Measurements from ENCODE around the gene LPIN3.

LPIN3 gene

GRCh38 chr20:41369673-41370072 lies 29.1 kb downstream of the LPIN3 start:
- FAIRE-seq: no peak

- no peak for FAIRE-seq
These were observed 29.6 kb downstream of the LPIN3 start for GRCh38 chr20:41370176-41370575.

DNA sequence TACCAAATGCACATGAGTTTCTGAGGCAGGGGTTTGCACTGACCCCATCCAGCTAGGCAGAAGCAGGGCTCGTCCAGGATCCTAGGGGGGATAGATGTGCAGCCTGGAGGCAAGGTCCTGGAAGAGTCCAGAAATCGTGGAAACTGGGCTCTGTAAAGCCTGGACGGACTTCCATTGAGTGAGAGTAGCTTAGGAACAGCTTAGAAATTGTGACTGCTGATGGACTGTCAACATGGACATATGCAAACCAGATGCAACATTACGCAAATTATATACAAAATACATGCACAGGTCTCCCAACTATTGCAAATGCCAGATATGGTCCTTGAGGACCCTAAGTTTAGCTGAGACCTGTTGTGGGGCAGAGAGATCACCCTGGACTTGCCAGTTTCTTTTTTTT lies 30.8 kb downstream of the LPIN3 start:
- no peak for FAIRE-seq

DNA sequence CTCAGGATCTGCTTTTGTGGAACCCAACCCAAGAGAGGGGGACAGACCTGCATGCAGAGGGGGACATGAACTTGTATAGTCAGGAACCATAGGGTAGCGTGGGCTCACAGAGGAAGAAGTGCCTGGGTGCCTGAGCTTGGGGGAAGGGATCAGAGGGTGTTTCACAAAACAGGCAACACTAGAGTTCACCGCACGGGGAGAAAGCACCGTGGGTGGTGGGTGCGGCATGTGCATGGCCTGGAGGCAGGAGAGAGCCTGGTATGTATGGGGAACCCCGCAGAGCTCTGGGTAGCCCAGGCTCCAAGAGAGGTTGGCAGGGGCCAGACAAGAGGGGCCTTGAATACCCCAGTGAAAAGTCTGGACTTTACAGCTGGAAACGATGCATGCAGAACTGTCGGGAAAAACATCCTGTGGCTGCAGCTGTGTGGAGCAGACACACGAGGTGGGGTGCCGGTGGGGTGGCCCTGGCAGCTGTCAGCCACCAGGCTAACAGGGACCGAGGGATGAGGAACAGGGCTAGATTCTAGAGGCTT lies 32.7 kb downstream of the LPIN3 start:
- no peak for FAIRE-seq

- FAIRE-seq: no peak
These were observed 33.6 kb downstream of the LPIN3 start for GRCh38 chr20:41373931-41374920.

- no peak for FAIRE-seq
These were observed 35.2 kb downstream of the LPIN3 start for GRCh38 chr20:41375846-41376245.

DNA sequence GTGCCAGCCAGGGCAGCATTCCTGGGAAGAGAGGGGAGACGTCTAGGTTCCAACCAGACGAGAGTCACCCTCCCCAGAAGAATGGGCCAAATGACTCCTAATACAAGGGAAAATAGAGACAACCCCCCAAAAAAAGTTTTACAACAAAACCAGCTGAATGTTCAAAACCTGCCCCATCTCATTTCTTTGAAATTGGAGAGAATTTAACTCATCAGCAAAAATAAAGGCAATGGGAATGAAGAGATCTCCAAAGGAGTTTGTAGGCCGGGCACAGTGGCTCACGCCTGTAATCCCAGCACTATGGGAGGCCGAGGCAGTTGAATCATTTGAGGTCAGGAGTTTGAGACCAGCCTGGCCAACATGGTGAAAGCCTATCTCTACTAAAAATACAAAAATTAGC lies 35.7 kb downstream of the LPIN3 start:
- no peak for FAIRE-seq

GRCh38 chr20:41377275-41377674 lies 36.7 kb downstream of the LPIN3 start:
- no peak for FAIRE-seq

DNA sequence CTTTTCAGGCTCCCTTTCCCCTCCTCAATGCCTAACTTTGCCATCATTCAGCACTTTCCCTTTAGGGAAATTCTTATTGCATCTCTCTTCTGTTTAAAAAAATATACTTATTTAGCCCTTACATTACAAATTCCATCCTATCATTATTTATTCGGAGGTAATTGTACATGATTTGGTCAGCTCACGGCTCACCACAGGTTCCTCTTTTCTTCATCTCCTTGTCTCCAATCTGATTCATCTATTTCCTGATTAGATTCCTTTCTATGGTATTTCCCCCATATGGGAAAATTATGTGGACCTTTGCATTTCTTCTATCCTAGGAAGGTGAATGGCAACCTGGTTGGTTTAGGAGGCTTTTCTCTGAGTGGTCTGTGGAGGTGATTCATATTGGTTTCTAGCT lies 38.9 kb downstream of the LPIN3 start:
- FAIRE-seq: no peak

DNA sequence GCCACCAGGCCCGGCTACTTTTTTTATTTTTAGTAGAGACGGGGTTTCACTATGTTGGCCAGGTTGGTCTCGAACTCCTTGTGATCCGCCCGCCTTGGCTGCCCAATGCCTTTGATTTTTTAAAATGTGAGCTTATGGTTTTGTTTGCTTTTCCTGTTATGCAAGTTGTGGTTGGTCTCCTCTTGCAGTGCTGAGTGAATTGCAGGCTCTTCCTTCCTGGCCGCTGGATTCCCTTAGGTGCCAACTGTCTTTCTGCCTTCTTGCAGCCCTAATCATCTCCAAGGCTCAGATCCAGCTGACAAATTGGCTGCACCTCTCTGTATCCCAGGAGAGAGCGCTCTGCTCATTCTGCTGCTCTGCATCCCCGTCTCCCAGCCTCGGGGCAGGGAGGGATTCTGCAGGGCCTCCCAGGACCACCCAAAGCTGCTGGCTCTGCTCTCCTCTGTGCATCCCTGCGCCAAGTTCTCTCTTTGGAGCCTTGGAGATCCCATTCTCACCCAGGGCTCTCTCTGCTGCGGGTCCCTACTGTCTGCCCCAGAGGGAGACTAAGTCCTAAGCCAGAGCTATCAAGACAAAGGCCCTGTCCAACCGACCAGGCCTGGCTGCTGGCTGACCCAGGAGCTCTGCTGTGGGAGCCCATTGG lies 40.1 kb downstream of the LPIN3 start:
- FAIRE-seq: no peak

GRCh38 chr20:41382791-41383305 lies 42.2 kb downstream of the LPIN3 start:
- no peak for FAIRE-seq

- no peak for FAIRE-seq
These were observed 46.1 kb downstream of the LPIN3 start for GRCh38 chr20:41386502-41387427.

DNA sequence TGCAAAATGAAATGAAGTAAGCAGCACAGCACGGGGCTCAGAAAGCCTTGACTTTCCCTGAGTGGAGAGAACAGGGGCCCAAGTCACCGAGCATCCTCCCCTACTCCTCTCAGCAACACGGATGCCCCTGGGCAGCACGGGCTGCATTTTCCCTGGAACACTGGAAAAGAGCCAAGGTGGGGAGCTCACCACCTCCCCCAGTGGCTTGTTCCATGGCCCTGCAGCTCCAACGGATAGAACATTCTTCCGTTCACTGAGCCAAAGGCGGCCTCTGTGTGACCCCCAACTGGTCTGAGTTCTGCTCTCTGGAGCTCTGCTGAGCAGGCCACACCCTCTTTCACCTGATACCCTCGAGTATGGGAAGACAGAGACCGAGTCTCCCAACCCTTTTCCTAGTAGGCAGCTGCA lies 46.8 kb downstream of the LPIN3 start:
- FAIRE-seq: no peak

GRCh38 chr20:41390889-41391288 lies 50.3 kb downstream of the LPIN3 start:
- no peak for FAIRE-seq

- FAIRE-seq: no peak
These were observed 51.0 kb downstream of the LPIN3 start for GRCh38 chr20:41391587-41392001.

GRCh38 chr20:41392295-41392694 lies 51.7 kb downstream of the LPIN3 start:
- FAIRE-seq: no peak

- FAIRE-seq: no peak
These were observed 52.5 kb downstream of the LPIN3 start for GRCh38 chr20:41392871-41393704.

DNA sequence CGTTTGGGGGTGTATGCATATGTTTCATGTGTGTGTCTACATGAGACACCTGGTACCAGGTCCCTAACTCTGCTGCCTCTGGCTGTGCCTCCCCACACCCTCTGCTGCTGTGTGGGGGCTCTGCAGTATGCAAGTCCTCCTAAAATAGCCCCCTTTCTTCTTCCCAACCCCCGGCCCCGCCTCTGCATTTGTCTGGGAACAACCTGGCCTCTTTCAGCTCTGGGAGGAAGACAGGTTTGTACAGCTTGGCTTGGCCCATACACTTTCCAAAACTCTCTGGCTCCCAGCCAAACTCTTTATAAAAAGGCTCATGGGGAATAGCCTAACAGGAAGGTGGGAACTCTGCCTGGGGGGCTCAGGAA lies 53.1 kb downstream of the LPIN3 start:
- FAIRE-seq: no peak

GRCh38 chr20:41394081-41394480 lies 53.5 kb downstream of the LPIN3 start:
- no peak for FAIRE-seq

- FAIRE-seq: no peak
These were observed 54.5 kb downstream of the LPIN3 start for GRCh38 chr20:41394931-41395666.

Data from G401.6 (cell line).